ENCODE data around the gene ARHGAP30.

ARHGAP30 gene

GRCh38 chr1:161044908-161045735 lies 24.6 kb downstream of the ARHGAP30 start:
- TF ChIP-seq CEBPB (IDR thresholded peaks at IDR 0.05): no peak
- TF ChIP-seq NFIC (IDR thresholded peaks at IDR 0.05): peak; percentile 9; the same call in 1 of the 2 replicates
- 0 out of 2 replicates have a peak, but pooled peaks have one; percentile 9 for TF ChIP-seq TEAD4 (IDR thresholded peaks at IDR 0.05)
- TF ChIP-seq, protein P1, sequence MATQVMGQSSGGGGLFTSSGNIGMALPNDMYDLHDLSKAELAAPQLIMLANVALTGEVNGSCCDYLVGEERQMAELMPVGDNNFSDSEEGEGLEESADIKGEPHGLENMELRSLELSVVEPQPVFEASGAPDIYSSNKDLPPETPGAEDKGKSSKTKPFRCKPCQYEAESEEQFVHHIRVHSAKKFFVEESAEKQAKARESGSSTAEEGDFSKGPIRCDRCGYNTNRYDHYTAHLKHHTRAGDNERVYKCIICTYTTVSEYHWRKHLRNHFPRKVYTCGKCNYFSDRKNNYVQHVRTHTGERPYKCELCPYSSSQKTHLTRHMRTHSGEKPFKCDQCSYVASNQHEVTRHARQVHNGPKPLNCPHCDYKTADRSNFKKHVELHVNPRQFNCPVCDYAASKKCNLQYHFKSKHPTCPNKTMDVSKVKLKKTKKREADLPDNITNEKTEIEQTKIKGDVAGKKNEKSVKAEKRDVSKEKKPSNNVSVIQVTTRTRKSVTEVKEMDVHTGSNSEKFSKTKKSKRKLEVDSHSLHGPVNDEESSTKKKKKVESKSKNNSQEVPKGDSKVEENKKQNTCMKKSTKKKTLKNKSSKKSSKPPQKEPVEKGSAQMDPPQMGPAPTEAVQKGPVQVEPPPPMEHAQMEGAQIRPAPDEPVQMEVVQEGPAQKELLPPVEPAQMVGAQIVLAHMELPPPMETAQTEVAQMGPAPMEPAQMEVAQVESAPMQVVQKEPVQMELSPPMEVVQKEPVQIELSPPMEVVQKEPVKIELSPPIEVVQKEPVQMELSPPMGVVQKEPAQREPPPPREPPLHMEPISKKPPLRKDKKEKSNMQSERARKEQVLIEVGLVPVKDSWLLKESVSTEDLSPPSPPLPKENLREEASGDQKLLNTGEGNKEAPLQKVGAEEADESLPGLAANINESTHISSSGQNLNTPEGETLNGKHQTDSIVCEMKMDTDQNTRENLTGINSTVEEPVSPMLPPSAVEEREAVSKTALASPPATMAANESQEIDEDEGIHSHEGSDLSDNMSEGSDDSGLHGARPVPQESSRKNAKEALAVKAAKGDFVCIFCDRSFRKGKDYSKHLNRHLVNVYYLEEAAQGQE (IDR thresholded peaks at IDR 0.05; ENCODE audit: low read depth): 0 out of 2 replicates have a peak, but pooled peaks have one; percentile 29
- TF ChIP-seq CREB1 (IDR thresholded peaks at IDR 0.05; ENCODE audit: low read depth): no peak
- no peak for TF ChIP-seq TCF12 (IDR thresholded peaks at IDR 0.05; ENCODE audit: low read depth)

GRCh38 chr1:161044535-161044907 lies 25.2 kb downstream of the ARHGAP30 start:
- TF ChIP-seq MAX (IDR thresholded peaks at IDR 0.05) (no peak), EP300 (IDR thresholded peaks at IDR 0.05; ENCODE audit: borderline replicate concordance) (no peak), USF1 (IDR thresholded peaks at IDR 0.05) (no peak), EGR1 (IDR thresholded peaks at IDR 0.05) (no peak), CREB1 (IDR thresholded peaks at IDR 0.05; ENCODE audit: low read depth) (no peak), TAF1 (IDR thresholded peaks at IDR 0.05; ENCODE audit: low read depth) (no peak), RAD21 (IDR thresholded peaks at IDR 0.05; ENCODE audit: low read depth) (no peak), TEAD4 (IDR thresholded peaks at IDR 0.05) (no peak), TCF12 (IDR thresholded peaks at IDR 0.05; ENCODE audit: low read depth) (no peak), CEBPB (IDR thresholded peaks at IDR 0.05) (no peak), YY1 (IDR thresholded peaks at IDR 0.05; ENCODE audit: low read depth) (no peak), FOXM1 (IDR thresholded peaks at IDR 0.05; ENCODE audit: borderline replicate concordance, low read depth) (no peak), NFIC (IDR thresholded peaks at IDR 0.05) (no peak)
- TF ChIP-seq, protein P1 (IDR thresholded peaks at IDR 0.05; ENCODE audit: low read depth): no peak

GRCh38 chr1:161039546-161039945 lies 30.1 kb downstream of the ARHGAP30 start:
- TF ChIP-seq RAD21 (IDR thresholded peaks at IDR 0.05; ENCODE audit: low read depth): no peak
- TF ChIP-seq TAF1 (IDR thresholded peaks at IDR 0.05; ENCODE audit: low read depth): no peak
- TF ChIP-seq ZBTB7A (IDR thresholded peaks at IDR 0.05; ENCODE audit: low read depth): no peak

- no peak for TF ChIP-seq CREB1 (IDR thresholded peaks at IDR 0.05; ENCODE audit: low read depth)
- no peak for TF ChIP-seq USF1 (IDR thresholded peaks at IDR 0.05)
- TF ChIP-seq EP300 (IDR thresholded peaks at IDR 0.05; ENCODE audit: borderline replicate concordance): no peak
- no peak for TF ChIP-seq FOXM1 (IDR thresholded peaks at IDR 0.05; ENCODE audit: borderline replicate concordance, low read depth)
- no peak for TF ChIP-seq NFIC (IDR thresholded peaks at IDR 0.05)
- no peak for TF ChIP-seq RAD21 (IDR thresholded peaks at IDR 0.05; ENCODE audit: low read depth)
- TF ChIP-seq ZBTB7A (IDR thresholded peaks at IDR 0.05; ENCODE audit: low read depth): no peak
- no peak for TF ChIP-seq MAX (IDR thresholded peaks at IDR 0.05)
- no peak for TF ChIP-seq TEAD4 (IDR thresholded peaks at IDR 0.05)
- TF ChIP-seq, protein P1 (IDR thresholded peaks at IDR 0.05; ENCODE audit: low read depth): no peak
- TF ChIP-seq TAF1 (IDR thresholded peaks at IDR 0.05; ENCODE audit: low read depth): no peak
- no peak for TF ChIP-seq YY1 (IDR thresholded peaks at IDR 0.05; ENCODE audit: low read depth)
Measured at GRCh38 chr1:161039154-161039545, 30.5 kb downstream of the ARHGAP30 start.

Data from Ishikawa (cell line).